Stomach (tissue), 9 donors: ENCODE results near the gene LILRB5. TPM values are rescaled to one million over a fixed set of nuclear protein-coding genes. Genes with fewer than 3 reads are reported as not detected.
"Not testable (repeated sequence)": the region's sequence is repeated elsewhere in the genome, so short reads cannot be mapped to it uniquely, and the experiment has no call there.

ENCODE experiments used
- DNase-seq, 2 donors: peaks; one replicate each; pipeline versions ENCODE4 v3.0.0 to v3.0.0-alpha.2; 2013 to 2019
- H3K27ac ChIP-seq, 5 donors: fragments of 200-600 bp in 4 of 5; sonication (generic) in 4 of 5; one replicate each; pipeline ENCODE4 v1.5.1; 2013 to 2019; ENCODE audit warnings: mild to moderate bottlenecking in 1 of 5, moderate library complexity in 1 of 5
- H3K27me3 ChIP-seq, 3 donors: fragments of 200-600 bp; sonication (generic); one replicate each; pipeline ENCODE4 v1.5.1; 2017 to 2019; ENCODE audit warnings: mixed run types in 1 of 3
- H3K36me3 ChIP-seq, 4 donors: fragments of 200-600 bp; sonication (generic); 1 replicate in 3 of 4; 2 replicates in 1 of 4; pipeline ENCODE4 v1.5.1; 2016 to 2019
- H3K4me1 ChIP-seq, 4 donors: fragments of 200-600 bp; sonication (generic); one replicate each; pipeline ENCODE4 v1.5.1; 2016 to 2019
- H3K4me3 ChIP-seq, 4 donors: fragments of 200-600 bp; sonication (generic) in 3 of 4; one replicate each; pipeline ENCODE4 v1.5.1; 2016 to 2019; ENCODE audit warnings: mild to moderate bottlenecking in 1 of 4
- H3K9me3 ChIP-seq, 4 donors: fragments of 200-600 bp; sonication (generic); one replicate each; pipeline ENCODE4 v1.5.1; 2016 to 2019
- EP300 ChIP-seq: sonication (generic); formaldehyde crosslinking; IDR thresholded peaks from one replicate; pipeline ENCODE4 v1.6.1; 2017; ENCODE audit warnings: antibody characterized with exemption
- POLR2A ChIP-seq, 4 donors: fragments of 450-650 bp; IDR thresholded peaks; one replicate each; pipeline ENCODE4 v1.6.1; 2016; ENCODE audit warnings: antibody characterized with exemption in 4 of 4, control low read depth in 2 of 4, mild to moderate bottlenecking in 1 of 4, moderate library complexity in 1 of 4
- POLR2AphosphoS5 ChIP-seq, 3 donors: sonication (generic); formaldehyde crosslinking; IDR thresholded peaks; one replicate each; pipeline ENCODE4 v1.6.1; 2016; ENCODE audit warnings: antibody characterized with exemption in 3 of 3
- WGBS, 5 donors: extraction: QIAGEN DNeasy Blood & Tissue Kit in 3 of 5; methylation state at CpG; one replicate each; pipeline versions ENCODE4 v1.1.5 to v1.1.7; 2013 to 2018; 5-methylcytosine and 5-hydroxymethylcytosine counted together
- intact Hi-C: fragments of 100-400 bp; cut with DNase I; formaldehyde crosslinking; loops from one replicate; pipeline ENCODE4 v1.15.1; 2023; ENCODE audit warnings: low total_unique reads
- polyA plus RNA-seq, 3 donors: library from polyadenylated mRNA; stranded (reverse); fragments of 200-250 nt; gene quantifications; one replicate each; pipeline ENCODE4 v1.2.3, GENCODE V29; 2013
- total RNA-seq, 5 donors: library from RNA; depleted of rRNA; stranded (reverse); fragments of >200 nt; gene quantifications; one replicate each; pipeline versions ENCODE4 v1.1.0 to v1.2.3, GENCODE V29; 2014 to 2016
- TF ChIP-seq, protein P1 (sequence below), 7 experiments: fragments of 450-650 bp in 4 of 7; fragments of 200-600 bp in 3 of 7; sonication (generic) in 3 of 7; IDR thresholded peaks; one replicate each; pipeline ENCODE4 v1.5.1; 2016 to 2019; ENCODE audit warnings: antibody characterized with exemption in 7 of 7, control low read depth in 2 of 7, mild to moderate bottlenecking in 1 of 7
- donor health status: healthy with polysubstance abuse.
- donor health status: Bipolar disorder and iron deficiency.
- donor health status: healthy.

LILRB5 gene
- total and polyA plus RNA-seq, 8 donors, result 0.28 to 40.8 (median 3.1) TPM; not detected in 1

DNA sequence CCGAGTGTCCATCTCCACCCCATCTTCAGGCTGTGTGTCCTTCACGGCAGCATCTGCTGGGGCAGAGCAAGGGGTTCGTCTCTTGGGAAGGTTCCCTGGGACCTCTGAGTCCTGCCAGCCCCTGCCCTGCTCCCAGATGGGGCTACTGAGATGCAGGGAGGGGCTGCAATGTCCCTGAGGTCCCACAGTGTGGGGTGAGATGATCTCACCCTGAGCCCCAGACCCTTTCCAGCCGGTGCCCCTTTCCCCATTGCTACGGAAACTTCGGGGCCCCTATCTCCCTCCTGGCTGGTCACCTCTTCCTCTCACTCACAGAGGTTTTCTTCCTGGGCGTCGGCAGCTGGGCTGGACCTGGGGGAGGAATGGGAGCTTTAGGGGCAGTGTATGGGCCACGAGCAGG, 18.9 kb upstream of the LILRB5 start:
- no peaks in the 10 kb centered on the region for H3K36me3 ChIP-seq
- 43 to 60% (median 53%) methylated on average over 5 to 9 of the region's 9 CpGs for WGBS, 5 donors
- H3K4me1 ChIP-seq, result no peaks in the 10 kb centered on the region
- H3K4me3 ChIP-seq, result no peak overlapping the region
- H3K27ac ChIP-seq, result no peak overlapping the region
- intact Hi-C loops, result no loop called here
- DNase-seq, result no peak
- H3K27me3 ChIP-seq, result peaks cover 0 to 60% (median 3%) of the 10 kb centered on the region in 3 donors
- H3K9me3 ChIP-seq, result no peaks in the 10 kb centered on the region
- no peak for TF ChIP-seq POLR2A (IDR thresholded peaks at IDR 0.05)

DNA sequence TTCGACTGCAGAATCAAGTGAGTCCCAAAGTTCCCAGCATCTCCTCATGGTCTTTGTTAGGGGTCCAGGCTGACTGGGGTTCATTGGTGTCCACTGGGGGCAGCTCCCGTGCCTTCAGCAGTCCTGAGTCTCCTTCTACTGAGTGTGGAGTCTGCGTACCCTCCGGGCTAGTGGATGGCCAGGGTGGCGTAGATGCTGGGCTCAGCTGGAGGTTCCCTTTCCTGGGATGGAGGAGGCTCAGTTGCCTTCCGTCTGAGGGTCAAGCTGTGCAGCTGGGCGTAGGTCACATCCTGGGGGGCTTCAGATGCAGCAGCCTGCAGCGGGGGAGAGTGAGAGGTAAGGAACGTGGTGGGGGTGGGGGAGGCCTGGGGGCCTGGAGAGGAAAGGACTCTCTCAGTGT, 17.4 kb upstream of the LILRB5 start:
- intact Hi-C loops, H3K36me3 ChIP-seq, H3K4me3 ChIP-seq, H3K4me1 ChIP-seq, H3K9me3 ChIP-seq, DNase-seq, H3K27ac ChIP-seq: not testable (repeated sequence)
- peaks cover 0 to 47% (median 0%) of the 10 kb centered on the region in 3 donors for H3K27me3 ChIP-seq
- WGBS, 5 donors, result 54 to 69% (median 64%) methylated on average over 7 to 9 of the region's 9 CpGs

DNA sequence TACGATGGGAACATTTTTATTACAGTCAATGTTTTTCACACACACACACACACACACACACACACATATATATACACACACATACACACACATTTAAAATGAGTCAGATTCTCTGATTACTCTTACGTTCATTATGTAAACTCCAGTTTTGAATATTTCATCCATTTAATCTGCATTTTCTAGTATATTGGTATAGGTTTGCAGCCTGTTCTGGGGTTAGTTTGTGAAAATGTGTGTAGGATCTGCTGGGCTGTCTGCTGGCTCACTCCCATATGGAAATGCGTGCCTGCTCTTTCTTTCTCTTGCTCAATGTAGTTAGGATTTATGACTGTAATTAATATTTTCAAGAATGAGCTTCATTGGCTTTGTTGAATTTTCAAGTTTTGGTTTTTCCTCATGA, 16.7 kb upstream of the LILRB5 start:
- intact Hi-C loops, result no loop called here
- no peaks in the 10 kb centered on the region for H3K36me3 ChIP-seq
- no peak overlapping the region for H3K27ac ChIP-seq
- WGBS, 5 donors, result 37 to 54% (median 45%) methylated on average over 3 of the region's 3 CpGs
- H3K4me1 ChIP-seq, result no peaks in the 10 kb centered on the region
- H3K9me3 ChIP-seq, result no peaks in the 10 kb centered on the region
- TF ChIP-seq EP300, result no peak
- TF ChIP-seq, protein P1, sequence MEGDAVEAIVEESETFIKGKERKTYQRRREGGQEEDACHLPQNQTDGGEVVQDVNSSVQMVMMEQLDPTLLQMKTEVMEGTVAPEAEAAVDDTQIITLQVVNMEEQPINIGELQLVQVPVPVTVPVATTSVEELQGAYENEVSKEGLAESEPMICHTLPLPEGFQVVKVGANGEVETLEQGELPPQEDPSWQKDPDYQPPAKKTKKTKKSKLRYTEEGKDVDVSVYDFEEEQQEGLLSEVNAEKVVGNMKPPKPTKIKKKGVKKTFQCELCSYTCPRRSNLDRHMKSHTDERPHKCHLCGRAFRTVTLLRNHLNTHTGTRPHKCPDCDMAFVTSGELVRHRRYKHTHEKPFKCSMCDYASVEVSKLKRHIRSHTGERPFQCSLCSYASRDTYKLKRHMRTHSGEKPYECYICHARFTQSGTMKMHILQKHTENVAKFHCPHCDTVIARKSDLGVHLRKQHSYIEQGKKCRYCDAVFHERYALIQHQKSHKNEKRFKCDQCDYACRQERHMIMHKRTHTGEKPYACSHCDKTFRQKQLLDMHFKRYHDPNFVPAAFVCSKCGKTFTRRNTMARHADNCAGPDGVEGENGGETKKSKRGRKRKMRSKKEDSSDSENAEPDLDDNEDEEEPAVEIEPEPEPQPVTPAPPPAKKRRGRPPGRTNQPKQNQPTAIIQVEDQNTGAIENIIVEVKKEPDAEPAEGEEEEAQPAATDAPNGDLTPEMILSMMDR (IDR thresholded peaks at IDR 0.05), result no peak
- no peak for TF ChIP-seq POLR2A (IDR thresholded peaks at IDR 0.05)
- TF ChIP-seq POLR2AphosphoS5 (IDR thresholded peaks at IDR 0.05), result no peak
- DNase-seq, result no peak
- peaks cover 0 to 40% (median 0%) of the 10 kb centered on the region in 3 donors for H3K27me3 ChIP-seq
- no peak overlapping the region for H3K4me3 ChIP-seq

DNA sequence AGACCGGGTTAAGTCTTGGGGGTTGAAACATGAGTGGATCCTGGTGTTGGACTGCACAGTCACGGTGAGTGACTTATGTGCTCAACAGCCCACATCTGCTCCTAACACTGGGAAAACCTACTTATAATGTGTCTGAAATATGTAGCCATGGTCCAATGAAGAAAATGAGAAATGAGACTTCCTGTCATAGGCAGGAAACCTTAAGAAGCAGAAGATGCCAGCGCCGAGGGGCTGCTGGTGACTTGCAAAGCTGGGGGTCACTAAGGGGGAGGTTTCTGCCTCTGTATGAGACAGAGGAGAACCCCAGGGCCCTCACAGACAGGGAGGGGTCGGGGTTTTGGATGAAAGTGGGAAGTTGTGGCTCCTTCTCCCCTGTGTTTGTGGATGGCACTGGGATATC, 15.1 kb upstream of the LILRB5 start:
- H3K4me3 ChIP-seq, DNase-seq, H3K9me3 ChIP-seq, intact Hi-C loops, H3K27ac ChIP-seq, H3K4me1 ChIP-seq, H3K36me3 ChIP-seq: not testable (repeated sequence)
- peaks cover 0 to 26% (median 0%) of the 10 kb centered on the region in 3 donors for H3K27me3 ChIP-seq
- WGBS, 5 donors, result 50 to 68% (median 62%) methylated on average over 5 of the region's 5 CpGs

DNA sequence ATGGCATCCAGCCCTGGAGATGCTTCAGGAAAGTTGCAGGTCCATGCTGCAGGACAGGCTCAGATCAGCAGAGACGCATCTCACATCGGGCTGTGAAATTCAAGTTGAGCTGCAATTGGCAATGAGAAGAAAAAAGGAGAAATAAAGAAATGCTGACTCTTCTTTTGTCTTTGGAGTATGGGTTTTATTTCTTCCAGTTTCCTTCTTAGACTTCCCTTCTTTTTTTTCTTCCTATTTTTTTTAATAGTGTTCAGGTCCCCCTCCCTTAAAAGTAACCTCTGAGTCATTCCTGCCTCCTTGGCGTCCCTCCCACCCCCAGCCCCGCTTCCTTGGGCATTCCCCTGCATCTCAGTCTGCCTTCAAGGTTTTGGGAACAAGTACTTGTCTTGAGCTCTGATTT, 14.5 kb upstream of the LILRB5 start:
- H3K9me3 ChIP-seq, H3K27ac ChIP-seq, intact Hi-C loops, DNase-seq, H3K4me1 ChIP-seq, H3K36me3 ChIP-seq, H3K4me3 ChIP-seq: not testable (repeated sequence)
- WGBS, 5 donors, result 49 to 65% (median 61%) methylated on average over 3 to 4 of the region's 4 CpGs
- peaks cover 0 to 22% (median 0%) of the 10 kb centered on the region in 3 donors for H3K27me3 ChIP-seq

DNA sequence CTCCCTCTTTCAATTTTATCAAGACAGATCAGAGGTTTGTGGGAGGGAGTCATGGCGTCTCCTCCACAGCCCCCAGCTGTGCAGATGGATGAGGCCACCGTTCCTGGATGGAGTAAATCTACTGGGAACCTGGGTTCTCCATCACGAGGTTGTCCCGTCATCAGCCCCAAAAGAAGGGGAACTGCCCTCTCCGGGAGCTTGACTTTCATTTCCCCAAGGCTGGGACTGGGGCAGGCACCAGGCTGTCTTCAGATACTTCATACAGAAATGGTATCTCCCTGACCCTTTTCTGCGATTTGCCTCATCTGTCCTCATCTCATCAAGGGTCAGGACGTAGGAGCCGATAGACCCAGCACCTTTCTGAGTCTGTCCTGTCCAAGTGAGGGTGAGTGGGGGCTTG, 14.0 kb upstream of the LILRB5 start:
- Histone ChIP-seq H3K36me3 (no peaks in the 10 kb centered on the region), H3K27ac (no peak overlapping the region), H3K9me3 (no peaks in the 10 kb centered on the region), H3K4me1 (no peaks in the 10 kb centered on the region), H3K27me3 (peaks cover 0 to 17% (median 0%) of the 10 kb centered on the region in 3 donors), H3K4me3 (no peak overlapping the region)
- 73 to 81% (median 77%) methylated on average over 8 of the region's 8 CpGs for WGBS, 5 donors
- DNase-seq, result no peak
- intact Hi-C loops, result no loop called here
- TF ChIP-seq, protein P1 (IDR thresholded peaks at IDR 0.05), result no peak
- no peak for TF ChIP-seq POLR2A (IDR thresholded peaks at IDR 0.05)
- no peak for TF ChIP-seq POLR2AphosphoS5 (IDR thresholded peaks at IDR 0.05)
- no peak for TF ChIP-seq EP300
